Stimulated activated CD8-positive, alpha-beta memory T cell treated with anti-CD3 and anti-CD28 coated beads, Interleukin-7, amount 100 ng/mL, for 48 hours (primary cell): Measurements from ENCODE around the gene CTDNEP1.

ENCODE experiments used
- DNase-seq, 2 donors: peaks; one replicate each; pipeline ENCODE4 v3.0.0-alpha.2; 2020; ENCODE audit warnings: low read depth in 1 of 2; ENCODE audit errors: extremely low read depth in 1 of 2

Gene CTDNEP1

GRCh38 chr17:7280519-7281073 is 29.1 kb upstream of the CTDNEP1 start:
- peak; percentile 60 to 67 for DNase-seq

DNA sequence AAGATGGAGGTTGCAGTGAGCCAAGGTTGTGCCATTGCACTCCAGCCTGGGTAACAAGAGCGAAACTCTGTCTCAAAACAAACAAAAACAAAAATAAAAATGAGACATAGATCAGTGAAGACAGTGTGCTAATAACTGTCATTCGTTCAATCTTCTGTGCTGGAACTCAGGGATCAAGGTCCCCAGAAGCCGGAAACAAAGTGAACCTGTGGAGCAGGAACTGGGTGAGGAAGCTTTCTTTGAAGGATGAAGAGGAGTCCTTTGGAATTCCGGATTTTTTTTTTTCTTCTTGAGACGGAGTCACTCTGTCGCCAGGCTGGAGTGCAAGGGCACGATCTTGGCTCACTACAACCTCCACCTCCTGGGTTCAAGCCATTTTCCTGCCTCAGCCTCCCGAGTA is 27.9 kb upstream of the CTDNEP1 start:
- no peak for DNase-seq

DNA sequence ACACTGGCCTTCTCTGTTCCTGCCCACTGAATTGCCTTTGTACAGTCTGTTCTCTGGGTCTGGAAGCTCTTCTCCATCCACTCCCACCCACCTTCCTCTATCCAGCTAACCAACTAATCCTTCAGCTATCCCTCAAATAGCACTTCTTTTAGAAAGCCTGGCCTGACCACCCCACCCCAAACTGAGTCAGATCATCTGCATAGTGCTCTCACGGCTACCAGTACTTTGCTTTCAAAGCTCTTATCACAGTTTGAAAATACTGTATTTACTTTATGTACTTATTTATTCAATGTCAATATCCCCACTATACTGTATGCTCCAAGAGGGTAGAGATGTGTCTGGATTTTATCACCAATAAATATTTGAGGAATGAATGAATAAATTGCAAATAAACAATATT is 15.2 kb upstream of the CTDNEP1 start:
- no peak for DNase-seq

DNA sequence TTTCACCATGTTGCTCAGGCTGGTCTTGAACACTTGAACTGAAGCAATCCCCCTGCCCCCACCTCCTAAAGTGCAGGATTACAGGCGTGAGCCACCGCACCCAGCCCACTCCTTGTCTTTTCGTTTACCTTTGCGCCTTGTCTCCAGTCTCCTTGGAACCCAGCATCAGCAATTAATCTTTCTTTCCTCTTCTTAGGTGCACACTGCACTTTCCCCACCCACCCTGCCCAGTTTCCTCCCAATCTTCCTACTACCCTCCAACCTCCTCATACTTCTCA is 12.2 kb upstream of the CTDNEP1 start:
- no peak for DNase-seq

DNA sequence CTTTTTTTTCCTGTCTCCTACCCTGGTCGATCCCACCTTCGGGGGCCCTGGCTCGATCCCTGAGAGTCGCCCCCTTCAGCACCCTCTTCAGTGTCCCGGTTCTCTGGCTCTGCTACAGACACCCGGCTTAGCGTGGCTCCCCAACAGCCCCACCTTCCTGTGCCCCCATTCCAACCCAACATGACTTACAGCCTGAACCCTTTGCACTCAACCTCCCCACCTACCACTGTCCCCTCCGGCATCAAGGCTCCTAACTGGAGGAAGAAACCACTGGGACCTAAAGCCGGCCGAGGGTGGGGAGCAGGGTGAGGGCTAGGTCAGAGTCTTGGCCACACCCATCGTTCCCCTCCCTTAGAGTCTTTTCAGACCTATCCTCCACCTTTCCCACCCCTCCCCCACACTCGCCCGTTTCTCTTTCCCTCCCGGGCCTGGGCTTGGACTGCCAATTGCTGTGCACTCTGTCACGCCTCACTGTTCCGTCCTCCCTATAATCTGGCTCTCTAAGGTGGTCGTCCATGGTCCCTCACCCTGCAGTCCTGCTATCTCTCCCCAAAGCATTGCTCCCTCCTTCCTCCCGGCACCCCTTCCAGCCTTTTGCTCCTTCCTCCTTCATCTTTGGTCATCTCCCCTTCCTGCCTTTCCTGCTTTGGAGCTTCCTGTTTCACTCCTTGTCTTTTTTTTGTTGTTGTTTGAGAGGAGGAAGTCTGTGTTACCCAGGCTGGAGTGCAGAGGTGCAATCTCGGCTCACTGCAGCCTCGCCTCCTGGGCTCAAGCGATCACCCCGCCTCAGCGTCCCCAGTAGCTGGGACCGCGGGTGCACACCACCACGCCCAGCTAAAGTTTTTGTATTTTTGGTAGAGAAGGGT is 11.6 kb upstream of the CTDNEP1 start:
- DNase-seq, result no peak

- no peak for DNase-seq
Observed at GRCh38 chr17:7262192-7262934, 10.8 kb upstream of the CTDNEP1 start, which contains the start of gene CLDN7. CLDN7 (minus strand) TSS chr17:7262478; CDS start chr17:7262043, 435 bp downstream.

- DNase-seq, result no peak
Observed at GRCh38 chr17:7261379-7262191, 10.1 kb upstream of the CTDNEP1 start.

- DNase-seq, result no peak
Observed at GRCh38 chr17:7260651-7261378, 9.3 kb upstream of the CTDNEP1 start.

DNA sequence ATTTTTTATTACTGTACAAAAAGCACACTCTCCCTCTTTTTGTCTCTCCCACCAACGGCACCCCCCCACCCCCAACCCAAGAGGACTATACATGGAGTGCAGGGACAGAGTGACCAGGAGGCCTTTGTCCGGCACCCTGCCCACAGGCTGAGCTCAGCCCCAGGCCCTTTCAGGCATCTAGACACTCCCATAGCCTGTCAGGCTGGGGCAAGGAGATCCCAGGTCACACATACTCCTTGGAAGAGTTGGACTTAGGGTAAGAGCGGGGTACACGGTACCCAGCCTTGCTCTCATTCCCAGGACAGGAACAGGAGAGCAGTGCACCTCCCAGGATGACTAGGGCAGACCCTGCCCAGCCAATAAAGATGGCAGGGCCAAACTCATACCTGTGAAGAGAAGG is 8.6 kb upstream of the CTDNEP1 start:
- no peak for DNase-seq

GRCh38 chr17:7259555-7259889 is 8.0 kb upstream of the CTDNEP1 start:
- DNase-seq, result no peak

GRCh38 chr17:7258731-7259554 is 7.4 kb upstream of the CTDNEP1 start:
- DNase-seq, result no peak

DNA sequence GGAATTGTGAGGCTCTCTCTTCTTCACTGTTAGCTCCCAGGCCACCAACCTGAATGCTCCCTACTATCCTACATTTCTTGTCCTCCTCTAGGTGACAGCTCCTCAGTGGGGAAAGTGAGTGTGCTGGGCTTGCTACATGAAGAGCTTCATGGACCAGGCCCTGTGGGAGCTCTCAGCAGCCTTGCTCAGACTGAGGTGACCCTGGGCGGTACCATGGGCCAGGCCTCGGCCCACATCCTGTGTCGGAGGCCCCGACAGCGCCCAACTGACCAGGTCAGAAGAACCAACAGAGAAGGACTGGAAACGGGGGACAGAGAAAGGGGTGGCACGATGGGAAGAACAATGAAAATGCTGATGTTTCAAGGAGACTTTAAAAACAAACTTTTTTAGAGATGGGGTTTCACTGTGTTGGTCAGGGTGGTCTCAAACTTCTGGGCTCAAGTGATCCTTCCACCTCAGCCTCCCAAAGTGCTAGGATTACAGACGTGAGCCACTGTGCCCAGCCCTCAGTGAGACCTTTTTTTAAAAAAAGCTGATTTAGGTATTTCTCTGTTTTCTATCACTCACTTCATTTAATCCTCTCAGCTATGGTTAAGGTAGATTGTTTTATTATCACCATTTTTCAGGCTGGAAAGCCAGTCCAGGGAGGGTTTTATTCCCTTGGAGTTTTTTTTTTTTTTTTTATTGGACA is 5.4 kb upstream of the CTDNEP1 start:
- no peak for DNase-seq

DNA sequence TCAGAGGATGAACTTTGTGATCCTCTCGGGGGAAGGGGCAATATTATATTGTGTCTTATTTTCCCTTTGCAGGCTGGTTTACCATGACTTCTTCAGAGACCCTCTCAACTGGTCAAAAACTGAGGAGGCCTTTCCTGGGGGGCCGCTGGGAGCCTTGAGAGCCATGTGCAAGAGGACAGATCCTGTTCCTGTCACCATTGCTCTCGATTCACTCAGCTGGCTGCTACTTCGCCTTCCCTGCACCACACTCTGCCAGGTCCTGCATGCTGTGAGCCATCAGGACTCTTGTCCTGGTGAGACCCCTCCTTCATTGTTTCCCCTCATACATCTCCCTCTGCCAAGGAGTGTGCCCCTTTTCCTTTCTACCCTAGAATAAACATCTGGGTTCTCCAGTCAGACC is 3.0 kb upstream of the CTDNEP1 start:
- no peak for DNase-seq

GRCh38 chr17:7253082-7253481 is 1.5 kb upstream of the CTDNEP1 start:
- no peak for DNase-seq

- peak; percentile 79 to 88 for DNase-seq
Observed at GRCh38 chr17:7252176-7253043, 876 bp upstream of the CTDNEP1 start, which contains the start of gene ELP5. ELP5 (plus strand) TSS chr17:7252215; CDS start chr17:7252551, 336 bp downstream.

DNA sequence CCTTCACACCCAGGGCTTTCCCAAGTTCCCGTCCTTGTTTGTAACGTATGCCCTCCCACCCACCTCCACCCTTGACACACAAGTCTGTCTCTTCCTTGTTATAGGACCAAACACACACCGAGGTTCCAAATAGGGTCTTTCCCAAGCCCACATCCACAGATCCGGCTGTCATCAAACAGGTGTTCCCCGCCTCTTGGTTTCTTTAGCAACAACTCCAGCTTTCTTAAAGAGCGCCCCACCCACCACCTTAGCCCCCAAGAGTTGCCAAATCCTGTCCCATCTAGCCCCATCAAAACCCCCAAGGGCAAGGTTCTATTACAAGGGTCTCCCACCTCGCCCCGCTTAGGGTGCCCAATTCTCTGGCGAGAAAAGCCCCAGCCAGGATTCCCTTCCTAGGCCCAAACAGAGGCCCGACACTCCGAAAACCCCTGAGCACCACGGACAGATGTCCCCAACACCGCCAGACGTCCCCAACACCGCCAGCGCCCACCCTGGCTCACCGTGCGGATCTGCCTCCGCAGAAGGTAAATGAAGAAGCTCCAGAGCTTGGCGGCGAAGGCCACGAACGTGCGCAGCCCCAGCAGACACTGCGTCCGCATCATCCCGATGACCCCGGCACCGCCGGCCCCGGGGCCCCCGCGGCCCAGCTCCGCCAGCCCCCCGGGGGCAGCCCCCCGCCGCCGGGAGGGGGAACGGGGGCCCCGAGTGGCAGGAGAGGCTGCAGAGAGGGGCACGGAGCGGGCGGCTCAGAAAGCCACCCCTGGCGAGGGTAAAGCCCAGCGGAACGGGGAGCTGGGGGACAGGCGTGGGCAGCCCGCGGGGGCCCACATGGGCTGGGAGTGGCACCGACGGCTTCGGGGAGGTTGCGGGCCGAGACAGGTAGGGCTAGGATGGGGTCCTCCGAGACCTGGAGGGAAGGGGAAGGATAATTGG is 573 bp downstream of the CTDNEP1 start:
- DNase-seq, result no peak

GRCh38 chr17:7249830-7250229 is 1.7 kb downstream of the CTDNEP1 start:
- DNase-seq, result no peak
